Measurements from ENCODE around the gene SPHK2.

- no peak for TF ChIP-seq CTCF (IDR thresholded peaks at IDR 0.05)
- TF ChIP-seq POLR2A (IDR thresholded peaks at IDR 0.05): no peak
Measured at GRCh38 chr19:48644839-48645619, 25.7 kb downstream of the SPHK2 start.

Data from upper lobe of left lung (tissue), 4 donors.